ENCODE results near the gene OTUD1.

DNA sequence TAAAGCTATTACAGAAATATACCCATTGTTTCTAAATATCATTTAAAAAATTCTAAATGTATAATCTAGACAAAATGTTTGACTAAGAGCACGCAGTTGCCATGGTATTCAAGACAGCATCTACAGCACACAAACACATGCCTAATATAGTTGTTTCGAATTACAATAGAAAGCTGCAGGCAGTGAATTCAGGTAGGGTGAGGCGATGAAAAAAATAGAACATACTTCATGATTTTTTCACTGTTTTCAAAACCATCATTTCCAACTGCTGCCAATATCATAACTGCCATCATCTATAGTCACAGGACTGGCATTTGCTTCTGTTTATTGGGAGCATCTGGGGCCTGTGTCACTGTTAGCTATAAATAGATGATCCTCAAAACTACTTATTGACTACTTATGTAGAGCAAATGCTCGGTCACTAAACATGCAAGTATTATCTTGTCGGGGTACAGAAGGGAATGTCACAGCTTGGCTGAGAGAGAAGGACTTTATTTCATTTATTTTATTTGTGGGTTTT lies 34.4 kb upstream of the OTUD1 start:
- TF ChIP-seq, protein P1, sequence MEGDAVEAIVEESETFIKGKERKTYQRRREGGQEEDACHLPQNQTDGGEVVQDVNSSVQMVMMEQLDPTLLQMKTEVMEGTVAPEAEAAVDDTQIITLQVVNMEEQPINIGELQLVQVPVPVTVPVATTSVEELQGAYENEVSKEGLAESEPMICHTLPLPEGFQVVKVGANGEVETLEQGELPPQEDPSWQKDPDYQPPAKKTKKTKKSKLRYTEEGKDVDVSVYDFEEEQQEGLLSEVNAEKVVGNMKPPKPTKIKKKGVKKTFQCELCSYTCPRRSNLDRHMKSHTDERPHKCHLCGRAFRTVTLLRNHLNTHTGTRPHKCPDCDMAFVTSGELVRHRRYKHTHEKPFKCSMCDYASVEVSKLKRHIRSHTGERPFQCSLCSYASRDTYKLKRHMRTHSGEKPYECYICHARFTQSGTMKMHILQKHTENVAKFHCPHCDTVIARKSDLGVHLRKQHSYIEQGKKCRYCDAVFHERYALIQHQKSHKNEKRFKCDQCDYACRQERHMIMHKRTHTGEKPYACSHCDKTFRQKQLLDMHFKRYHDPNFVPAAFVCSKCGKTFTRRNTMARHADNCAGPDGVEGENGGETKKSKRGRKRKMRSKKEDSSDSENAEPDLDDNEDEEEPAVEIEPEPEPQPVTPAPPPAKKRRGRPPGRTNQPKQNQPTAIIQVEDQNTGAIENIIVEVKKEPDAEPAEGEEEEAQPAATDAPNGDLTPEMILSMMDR (IDR thresholded peaks at IDR 0.05): no peak
- no peak for TF ChIP-seq POLR2A (IDR thresholded peaks at IDR 0.05)
